IMR-90 (cell line): Measurements from ENCODE around the gene POC1B. TPM values are rescaled to one million over a fixed set of nuclear protein-coding genes. Genes with fewer than 3 reads are reported as not detected.

ENCODE experiments used
- ATAC-seq: fragments of 200-7000 bp; cut with Tn5 transposase; 2 replicates; pipeline ENCODE4 v1.9.1; 2020; ENCODE audit warnings: low read depth, mild to moderate bottlenecking, moderate library complexity
- BruUV-seq: library from RNA; stranded (reverse); fragments of 400-500 nt; replicated peaks from 2 replicates; lab custom pipeline; 2021; lab: Mats Ljungman, UMichigan
- CTCF ChIA-PET: fragments of 300-600 bp; formaldehyde crosslinking; extraction: SDS; loops from one replicate; lab custom pipeline; 2021; ENCODE audit warnings: antibody characterized with exemption; lab: Yijun Ruan, JAX
- POLR2A ChIA-PET: fragments of 300-600 bp; sonication (Branson Sonifier 250); formaldehyde crosslinking; loops from one replicate; lab custom pipeline; 2022; ENCODE audit warnings: antibody characterized with exemption; ENCODE audit not compliant: unreplicated experiment; lab: Charles Lee
- DNase-seq: peaks from one replicate; pipeline ENCODE4 v3.0.0; 2013
- H2AFZ ChIP-seq: replicated peaks from 2 replicates; pipeline ENCODE3; 2013; ENCODE audit warnings: low read length, mild to moderate bottlenecking; ENCODE audit not compliant: poor library complexity
- H2AK5ac ChIP-seq: 2 replicates; pipeline ENCODE4 v1.6.1; 2013; ENCODE audit warnings: low read depth, low read length, inconsistent platforms
- H2AK9ac ChIP-seq: replicated peaks from 2 replicates; pipeline ENCODE3; 2013; ENCODE audit warnings: mild to moderate bottlenecking, low read depth, low read length, moderate library complexity; ENCODE audit not compliant: poor library complexity
- H2BK120ac ChIP-seq: 2 replicates; pipeline ENCODE4 v1.6.1; 2013; ENCODE audit warnings: low read depth, low read length, inconsistent platforms
- H2BK15ac ChIP-seq: 3 replicates; pipeline ENCODE4 v1.6.1; 2013; ENCODE audit warnings: low read depth, low read length, inconsistent platforms
- H2BK20ac ChIP-seq: 2 replicates; pipeline ENCODE4 v1.6.1; 2013; ENCODE audit warnings: low read depth, mild to moderate bottlenecking, inconsistent platforms, low read length, moderate library complexity
- H2BK5ac ChIP-seq: 2 replicates; pipeline ENCODE4 v1.6.1; 2013; ENCODE audit warnings: mild to moderate bottlenecking, low read depth, low read length, inconsistent platforms; ENCODE audit not compliant: poor library complexity, severe bottlenecking
- H3K14ac ChIP-seq: replicated peaks from 2 replicates; pipeline ENCODE4 v1.6.1; 2013; ENCODE audit warnings: low read depth, low read length, inconsistent platforms
- H3K18ac ChIP-seq: 2 replicates; pipeline ENCODE4 v1.6.1; 2013; ENCODE audit warnings: low read depth, low read length, control low read depth
- H3K23ac ChIP-seq: 2 replicates; pipeline ENCODE4 v1.6.1; 2013; ENCODE audit warnings: low read depth, low read length, inconsistent platforms
- H3K27ac ChIP-seq: 2 replicates; pipeline ENCODE4 v1.5.1; 2013; ENCODE audit warnings: mild to moderate bottlenecking, control low read depth, low read length; ENCODE audit not compliant: insufficient read depth
- H3K27me3 ChIP-seq: 2 replicates; pipeline ENCODE4 v1.6.1; 2013; ENCODE audit warnings: low read length; ENCODE audit not compliant: control insufficient read depth, insufficient read depth
- H3K36me3 ChIP-seq: 2 replicates; pipeline ENCODE4 v1.6.1; 2013; ENCODE audit warnings: low read length, mixed read lengths; ENCODE audit not compliant: control insufficient read depth, insufficient read depth
- H3K4ac ChIP-seq: 2 replicates; pipeline ENCODE4 v1.6.1; 2013; ENCODE audit warnings: low read depth, low read length, inconsistent platforms
- H3K4me1 ChIP-seq: 2 replicates; pipeline ENCODE4 v1.6.1; 2013; ENCODE audit warnings: low read length, mixed read lengths; ENCODE audit not compliant: control insufficient read depth, insufficient read depth
- H3K4me2 ChIP-seq: 2 replicates; pipeline ENCODE4 v1.6.1; 2013; ENCODE audit warnings: low read depth, mild to moderate bottlenecking, control low read depth, low read length, moderate library complexity
- H3K4me3 ChIP-seq: 2 replicates; pipeline ENCODE4 v1.5.1; 2013; ENCODE audit warnings: low read depth, mild to moderate bottlenecking, control low read depth, low read length, moderate library complexity; ENCODE audit not compliant: insufficient read depth
- H3K56ac ChIP-seq: 2 replicates; pipeline ENCODE4 v1.6.1; 2013; ENCODE audit warnings: low read length, inconsistent platforms; ENCODE audit not compliant: insufficient read depth; ENCODE audit errors: extremely low read depth
- H3K79me1 ChIP-seq, 2 experiments: 2 replicates each; pipeline ENCODE4 v1.6.1; 2013; ENCODE audit warnings: low read length in 2 of 2, inconsistent platforms in 1 of 2, low read depth in 1 of 2
- H3K9ac ChIP-seq: 2 replicates; pipeline ENCODE4 v1.6.1; 2013; ENCODE audit warnings: low read depth, low read length, control low read depth
- H3K9me1 ChIP-seq: 2 replicates; pipeline ENCODE4 v1.6.1; 2013; ENCODE audit warnings: low read length, inconsistent platforms; ENCODE audit not compliant: insufficient read depth
- H3K9me3 ChIP-seq: 2 replicates; pipeline ENCODE4 v1.6.1; 2013; ENCODE audit warnings: low read length; ENCODE audit not compliant: control insufficient read depth, insufficient read depth
- H4K20me1 ChIP-seq: 2 replicates; pipeline ENCODE4 v1.6.1; 2013; ENCODE audit warnings: low read length, inconsistent platforms; ENCODE audit not compliant: insufficient read depth
- H4K5ac ChIP-seq: 2 replicates; pipeline ENCODE4 v1.6.1; 2013; ENCODE audit warnings: mild to moderate bottlenecking, low read depth, low read length, control low read depth
- H4K8ac ChIP-seq, 2 experiments: 2 replicates each; pipeline ENCODE4 v1.6.1; 2013; ENCODE audit warnings: low read depth in 2 of 2, low read length in 2 of 2, control low read depth in 1 of 2, inconsistent platforms in 1 of 2
- H4K91ac ChIP-seq: 2 replicates; pipeline ENCODE4 v1.6.1; 2013; ENCODE audit warnings: low read depth, low read length, inconsistent platforms; ENCODE audit not compliant: insufficient read depth
- CEBPB ChIP-seq: IDR thresholded peaks from 2 replicates; pipeline ENCODE4 v1.6.1; 2012; ENCODE audit warnings: low read depth, low read length, improper control_type of control experiment
- NFE2L2 ChIP-seq: fragments of 150-350 bp; IDR thresholded peaks from 2 replicates; pipeline ENCODE4 v1.6.1; 2016; ENCODE audit warnings: low read depth, mild to moderate bottlenecking, low read length
- WGBS, 2 experiments: methylation state at CpG; one replicate each; pipeline versions ENCODE4 v1.1.5 to v1.1.7; 2013; ENCODE audit warnings: missing lambda C conversion rate in 2 of 2; ENCODE audit not compliant: insufficient read length in 1 of 2; ENCODE audit errors: extremely low coverage in 2 of 2; 5-methylcytosine and 5-hydroxymethylcytosine counted together
- dilution Hi-C: fragments of 300-500 bp; cut with HindIII; formaldehyde crosslinking; loops from one replicate; pipeline ENCODE4 v1.14.3; 2018; ENCODE audit warnings: low sequenced_read_pairs; ENCODE audit not compliant: unreplicated experiment
- in situ Hi-C: fragments of 300-500 bp; cut with MboI; formaldehyde crosslinking; loops from 3 replicates; pipeline ENCODE4 v1.14.3; 2019; ENCODE audit warnings: low sequenced_read_pairs, inconsistent platforms, mixed read lengths
- intact Hi-C: fragments of 100-400 bp; cut with micrococcal nuclease; formaldehyde crosslinking; loops from 2 replicates; pipeline ENCODE4 v1.10.0; 2022
- polyA plus RNA-seq, 3 experiments: library from polyadenylated mRNA; depleted of rRNA; stranded (reverse); fragments of >200 nt; gene quantifications; 2 replicates each; pipeline ENCODE4 v1.2.3, GENCODE V29; 2012; ENCODE audit warnings: low replicate concordance in 1 of 3
- total RNA-seq: library from RNA; depleted of rRNA; stranded (reverse); fragments of >200 nt; gene quantifications from 2 replicates; pipeline ENCODE4 v1.2.3, GENCODE V29; 2012

POC1B gene
- total and polyA plus RNA-seq, 2 of the 4 experiments (the other 2 are of a cell fraction) = 5.0 to 10.4 TPM

DNA sequence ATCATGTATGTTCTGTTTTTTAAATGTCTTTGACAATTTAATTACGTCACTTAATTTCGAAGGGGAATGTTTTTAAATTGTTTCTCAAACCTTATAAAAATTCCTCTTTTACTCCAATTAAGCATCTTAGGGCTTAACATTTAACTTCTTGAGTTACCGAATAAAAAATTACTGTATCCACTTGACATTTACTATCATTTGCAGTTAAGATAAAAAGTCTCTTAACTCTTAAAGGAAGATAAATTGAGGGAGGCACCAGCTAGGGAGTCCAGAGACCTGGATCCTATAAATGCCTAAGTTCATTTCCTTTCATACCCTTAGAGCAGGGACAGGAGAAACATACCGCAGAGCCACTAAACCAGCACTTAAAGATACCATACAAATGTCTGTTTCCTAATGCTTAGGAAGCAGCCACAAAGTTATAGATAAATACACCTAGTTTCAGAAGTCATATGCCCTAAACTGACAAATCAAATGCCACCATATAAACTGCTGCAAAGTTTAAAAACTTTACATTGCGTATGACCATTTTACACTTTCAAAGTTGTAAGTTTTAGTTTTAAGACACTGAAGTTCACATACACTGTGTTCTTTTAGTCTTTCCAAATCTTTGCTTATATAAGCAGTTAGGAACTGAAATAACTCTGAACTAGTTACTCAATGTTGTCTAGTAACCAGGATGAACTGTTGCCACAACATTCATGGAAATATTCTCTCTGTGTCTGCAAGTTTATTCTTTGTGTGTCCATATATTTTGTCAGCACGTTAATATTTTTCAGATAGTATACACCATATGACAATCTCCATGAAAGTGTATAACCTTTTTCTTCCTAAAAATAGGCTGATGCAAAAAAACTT is 72.5 kb downstream of the POC1B start:
- intact Hi-C loops (loop anchor here (2.0 to 10.0 kb wide), 5 partner anchors 36 to 261 kb away; no protein-coding TSS in a partner anchor), dilution Hi-C loops (loop anchor here (25.0 kb wide), 1 partner anchor 416 kb away; no protein-coding TSS in a partner anchor), in situ Hi-C loops (loop anchor here (5.0 to 10.0 kb wide), 2 partner anchors 96 to 399 kb away; no protein-coding TSS in a partner anchor)
- H4K91ac ChIP-seq = no peak overlapping the region
- peaks cover 22% of the 10 kb centered on the region for H3K4me1 ChIP-seq
- no peak overlapping the region for H2AFZ ChIP-seq
- ATAC-seq = peak; percentile 50
- H3K4me3 ChIP-seq = no peak overlapping the region
- no peaks in the 10 kb centered on the region for H4K20me1 ChIP-seq
- H2BK120ac ChIP-seq = peak overlapping the region; percentile 78
- peak overlapping the region; percentile 93 for H2BK5ac ChIP-seq
- H3K23ac ChIP-seq = peak overlapping the region; percentile 79; the same call in 1 of the 2 replicates
- no peaks in the 10 kb centered on the region for H3K9me3 ChIP-seq
- H3K4ac ChIP-seq = peak overlapping the region; percentile 64; the same call in 1 of the 2 replicates
- no peak overlapping the region for H2AK9ac ChIP-seq
- H3K36me3 ChIP-seq = no peaks in the 10 kb centered on the region
- peak; percentile 85 for DNase-seq
- H3K56ac ChIP-seq = peak overlapping the region; percentile 17; the same call in 1 of the 2 replicates
- CTCF ChIA-PET = no interaction called here
- H4K5ac ChIP-seq = peak overlapping the region; percentile 70; the same call in 1 of the 2 replicates
- POLR2A ChIA-PET = interaction anchor here (1.2 to 1.5 kb wide), 2 partner anchors 106 to 107 kb away, joined by 3 to 6 read pairs; no protein-coding TSS in a partner anchor
- peak overlapping the region; percentile 54; the same call in 1 of the 2 replicates for H3K27ac ChIP-seq
- peak overlapping the region; percentile 47 for H2BK20ac ChIP-seq
- no peak overlapping the region for H3K9ac ChIP-seq
- H3K27me3 ChIP-seq = no peaks in the 10 kb centered on the region
- peak overlapping the region; percentile 93 for H3K18ac ChIP-seq
- H3K14ac ChIP-seq = no peak overlapping the region; the same call in 1 of the 2 replicates
- TF ChIP-seq NFE2L2 = no peak
- TF ChIP-seq CEBPB = peak; percentile 84
- H4K8ac ChIP-seq = peak overlapping the region in 1 of 2 experiments; percentile 16; a peak in 1 of 4 replicates
- H2BK15ac ChIP-seq = peak overlapping the region; percentile 16; the same call in 2 of the 3 replicates
- H2AK5ac ChIP-seq = no peak overlapping the region
- no TSS peak for BruUV-seq
- H3K4me2 ChIP-seq = peak overlapping the region; percentile 74
- H3K79me1 ChIP-seq = peaks cover 5 to 17% of the 10 kb centered on the region in 2 experiments; a peak in 3 of 4 replicates
- WGBS, 2 experiments = no CpG with 5 or more reads among the region's 6 CpGs
- H3K9me1 ChIP-seq = peaks cover 8% of the 10 kb centered on the region; the same call in 1 of the 2 replicates
